NCI-H226 (cell line): ENCODE measurements around the gene PCYT2.

ENCODE experiments used
- DNase-seq: peaks from one replicate; pipeline ENCODE4 v3.0.0-alpha.2; 2015

PCYT2 gene

DNA sequence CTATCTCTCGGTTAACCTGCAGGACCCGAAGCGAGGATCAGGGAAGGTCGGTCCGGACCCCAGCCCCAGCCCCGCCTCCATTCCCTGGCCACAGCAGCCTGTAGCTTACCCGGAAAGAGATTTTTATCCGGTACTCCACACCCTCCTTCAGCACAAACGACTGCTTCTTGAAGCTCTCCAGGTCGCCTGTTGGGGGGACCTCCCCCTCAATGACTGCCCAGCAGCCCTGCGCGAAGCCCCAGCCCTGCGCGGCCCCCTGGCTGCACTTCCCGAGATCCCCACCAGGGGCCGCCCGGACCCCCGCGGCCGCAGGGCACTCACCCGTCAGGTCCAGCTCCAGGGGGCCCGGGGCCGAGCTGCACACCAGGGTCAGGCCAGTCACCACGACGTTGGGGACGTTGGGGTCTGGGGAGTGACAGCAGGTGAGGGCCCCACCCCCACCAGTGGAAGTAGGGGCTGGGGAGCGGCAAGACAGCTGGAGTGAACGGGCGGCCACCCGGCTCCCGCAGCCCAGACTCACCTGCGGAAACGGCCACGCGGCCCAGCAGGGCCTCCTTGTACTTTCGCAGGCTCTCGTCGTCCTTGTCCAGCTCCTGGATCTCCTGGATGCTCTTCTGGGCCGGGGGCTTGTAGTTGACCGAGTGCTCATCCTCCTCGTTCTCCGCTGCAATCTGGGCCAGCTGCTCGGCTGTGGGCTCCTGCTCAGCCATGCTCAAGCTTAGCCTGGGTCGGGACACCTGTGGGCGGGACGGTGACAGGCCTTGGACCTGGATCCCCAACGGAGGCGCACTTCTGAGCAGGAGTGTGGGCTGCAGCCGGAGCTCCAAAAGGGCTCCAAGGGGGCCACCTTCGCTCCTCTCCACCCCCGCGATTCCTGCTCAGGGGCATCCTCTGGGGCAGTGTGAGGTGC lies 41.7 kb downstream of the PCYT2 start:
- DNase-seq, result no peak

DNA sequence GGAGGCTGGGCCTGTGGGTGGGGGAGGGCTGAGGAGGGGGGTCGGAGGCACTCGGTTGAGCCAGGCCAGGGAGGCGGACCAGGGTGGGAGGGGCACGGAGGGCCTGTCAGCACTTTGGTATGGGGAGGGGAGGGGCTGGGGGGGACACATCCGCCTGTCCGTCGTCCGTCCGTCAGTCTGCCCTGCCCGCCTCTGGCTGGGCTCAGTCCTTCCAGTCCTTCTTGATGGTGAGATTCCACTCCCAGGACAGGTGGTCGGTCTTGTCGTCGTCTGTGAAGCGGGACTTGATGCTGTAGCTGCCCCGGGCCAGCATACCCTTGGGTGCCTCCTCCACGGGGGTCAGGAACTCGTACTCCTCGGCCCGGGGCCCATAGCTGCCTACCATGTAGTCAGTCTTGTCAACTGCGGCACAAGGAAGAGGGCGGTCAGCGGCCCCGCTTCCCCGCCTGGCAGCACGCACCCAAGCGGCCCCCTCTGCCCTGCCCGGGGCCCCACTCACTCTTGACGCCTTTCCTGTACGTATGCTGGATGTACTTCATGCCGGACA lies 42.5 kb downstream of the PCYT2 start:
- peak; percentile 88 for DNase-seq

DNA sequence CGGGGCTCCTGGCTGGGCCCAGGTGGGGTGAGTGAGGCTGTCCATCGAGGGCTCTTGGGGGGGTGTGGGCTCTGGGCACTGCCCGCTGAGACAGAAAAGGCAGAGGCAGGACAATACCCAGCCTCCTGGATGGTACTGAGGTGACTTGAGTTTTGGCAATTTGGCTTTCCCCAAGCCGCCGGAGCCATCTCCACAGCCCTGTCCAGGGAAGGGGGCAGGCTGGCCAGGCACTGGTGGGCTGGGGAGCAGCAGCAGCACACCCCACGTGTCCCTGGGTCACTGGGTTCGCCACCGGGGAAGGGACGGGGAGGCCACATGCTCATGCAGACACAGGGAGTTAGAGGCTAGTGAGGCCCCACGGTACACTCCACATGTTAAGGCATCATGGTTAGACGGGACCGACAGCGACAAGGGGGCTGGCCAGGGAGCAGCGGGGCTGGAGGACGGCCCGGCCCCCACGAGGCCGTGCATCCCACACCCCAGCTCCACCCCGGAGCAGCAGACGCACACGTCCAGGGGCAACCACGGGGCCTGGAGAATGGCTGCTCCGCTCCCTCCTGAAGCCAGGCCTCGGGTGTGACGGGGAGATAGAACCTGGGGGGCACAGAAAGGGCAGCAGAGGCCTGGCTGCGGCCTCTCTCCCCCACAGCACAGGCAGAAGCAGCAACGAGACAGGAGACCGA lies 43.1 kb downstream of the PCYT2 start:
- no peak for DNase-seq

DNA sequence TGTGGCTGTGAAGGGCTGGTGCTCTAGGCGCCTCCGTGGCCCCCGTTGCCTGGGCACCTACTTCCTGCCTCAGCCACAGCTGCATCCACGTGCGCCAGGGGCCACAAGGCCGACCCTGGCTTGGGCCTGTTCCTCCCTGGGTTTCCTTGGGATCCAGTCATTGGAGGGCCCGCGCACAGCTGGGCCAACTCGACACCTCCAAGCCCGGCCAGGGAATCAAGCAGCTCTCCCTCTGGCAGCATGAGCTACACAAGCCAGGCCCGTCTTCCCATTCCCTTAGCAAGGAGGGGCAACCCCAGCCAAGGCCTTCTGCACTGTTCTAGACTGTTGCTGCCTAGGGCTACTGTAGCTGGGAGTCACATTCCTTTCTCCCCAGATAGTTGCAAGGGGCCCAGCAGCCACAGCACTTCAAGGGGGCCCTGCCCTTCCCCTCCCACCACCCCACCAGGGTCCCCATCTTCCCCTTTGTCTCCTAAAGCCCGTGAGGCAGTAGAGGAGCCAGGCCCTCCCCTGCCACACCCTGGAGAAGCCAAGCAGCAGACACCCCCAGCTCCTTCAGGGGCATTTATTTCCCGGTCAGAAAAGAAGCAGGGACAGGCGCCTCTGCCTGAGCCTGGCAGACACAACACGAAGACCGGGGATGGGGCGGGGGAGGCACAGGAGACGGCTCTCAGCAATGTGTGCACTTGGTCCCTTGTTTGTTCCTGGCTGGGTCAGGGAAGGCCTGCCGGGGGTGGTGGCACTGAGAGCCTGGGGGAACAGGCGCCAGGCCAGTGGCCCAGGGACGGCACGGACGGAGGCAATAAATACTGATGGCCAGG lies 43.8 kb downstream of the PCYT2 start:
- peak; percentile 46 for DNase-seq

DNA sequence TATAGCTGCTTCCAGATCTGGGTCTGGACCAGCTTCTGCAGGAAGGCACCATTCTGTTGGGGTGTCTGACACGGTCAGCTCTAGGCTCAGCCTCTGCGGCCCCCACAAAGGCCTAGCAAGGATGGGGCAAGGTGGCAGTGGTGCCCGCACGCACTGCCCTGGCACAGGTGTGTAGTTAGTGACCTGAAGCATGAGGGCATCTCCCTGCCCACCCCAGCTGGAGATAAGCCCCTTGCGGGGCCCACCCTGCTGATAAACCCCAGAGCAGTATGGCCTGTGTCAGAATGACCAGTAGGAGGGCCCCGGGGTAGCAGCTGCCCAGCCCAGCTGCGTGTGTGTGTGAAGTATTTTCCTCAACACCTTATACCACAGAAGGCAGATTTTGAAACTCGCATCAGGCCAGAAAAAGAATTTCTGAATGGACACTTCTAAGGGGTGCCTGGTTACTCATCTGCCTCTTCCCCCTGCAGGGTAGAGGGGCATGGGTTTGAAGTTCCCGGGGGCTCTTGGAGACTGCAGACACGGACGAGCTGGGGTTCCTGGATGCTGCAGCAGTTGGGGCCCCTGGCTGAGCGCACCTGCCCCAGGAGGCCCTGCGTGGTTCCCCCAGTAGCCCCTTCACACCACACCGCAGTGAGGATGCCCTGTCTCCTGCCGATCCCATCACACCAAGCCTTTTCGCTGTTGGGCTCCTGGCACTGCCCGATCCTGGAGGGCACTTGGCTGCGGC lies 44.6 kb downstream of the PCYT2 start:
- DNase-seq, result no peak

DNA sequence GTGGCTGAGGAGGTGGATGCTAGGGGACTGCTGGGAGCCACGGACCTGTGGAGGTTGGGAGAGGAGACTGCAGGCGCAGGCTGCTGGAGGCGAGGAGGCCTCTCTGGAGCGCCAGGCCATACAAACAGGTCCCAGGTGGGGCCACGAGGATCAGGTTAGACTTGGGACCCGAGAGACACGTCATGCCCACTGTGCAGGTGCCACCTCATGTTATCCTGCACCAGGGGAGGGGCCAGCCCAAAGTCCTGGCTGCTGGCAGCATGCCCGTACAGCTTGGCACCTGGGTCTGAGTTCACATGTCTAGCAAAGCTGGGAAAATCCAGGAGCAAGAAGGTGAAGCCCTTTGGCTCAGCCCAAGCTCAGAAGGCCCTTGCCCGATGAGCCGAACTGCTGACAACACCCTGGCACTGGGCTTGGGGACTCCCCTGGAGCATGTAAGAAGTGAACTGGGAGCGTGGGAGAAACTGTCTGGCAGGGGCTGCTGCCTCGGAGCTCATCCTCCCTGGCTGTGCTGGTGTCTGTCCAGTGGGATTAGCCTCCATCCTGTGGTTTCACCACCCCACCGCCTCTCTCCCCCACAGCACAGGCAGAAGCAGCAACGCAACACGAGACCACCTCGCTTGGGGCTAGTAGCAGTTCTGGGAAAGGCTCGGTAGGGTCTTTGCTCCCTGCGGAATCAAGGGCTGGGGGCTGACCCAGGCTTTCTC lies 45.3 kb downstream of the PCYT2 start:
- DNase-seq, result no peak

DNA sequence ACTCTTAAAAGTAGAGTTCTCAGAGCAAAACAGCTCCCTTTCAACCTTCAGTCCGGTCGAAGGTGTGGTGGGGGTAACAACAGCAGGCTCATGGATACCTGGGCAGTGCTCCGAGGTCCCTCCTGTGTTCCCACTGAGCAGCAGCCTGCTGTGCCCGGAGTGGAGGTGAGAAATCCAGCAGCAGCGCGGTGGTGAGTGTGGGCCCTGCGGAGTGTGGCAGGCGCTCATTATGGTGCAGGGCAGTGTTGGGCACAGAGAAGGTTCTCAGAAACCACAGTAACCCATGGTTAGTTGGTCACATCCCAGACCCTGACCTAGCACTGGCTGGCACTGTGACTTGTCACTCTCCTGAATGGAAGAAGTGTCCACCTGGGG lies 45.9 kb downstream of the PCYT2 start:
- no peak for DNase-seq

DNA sequence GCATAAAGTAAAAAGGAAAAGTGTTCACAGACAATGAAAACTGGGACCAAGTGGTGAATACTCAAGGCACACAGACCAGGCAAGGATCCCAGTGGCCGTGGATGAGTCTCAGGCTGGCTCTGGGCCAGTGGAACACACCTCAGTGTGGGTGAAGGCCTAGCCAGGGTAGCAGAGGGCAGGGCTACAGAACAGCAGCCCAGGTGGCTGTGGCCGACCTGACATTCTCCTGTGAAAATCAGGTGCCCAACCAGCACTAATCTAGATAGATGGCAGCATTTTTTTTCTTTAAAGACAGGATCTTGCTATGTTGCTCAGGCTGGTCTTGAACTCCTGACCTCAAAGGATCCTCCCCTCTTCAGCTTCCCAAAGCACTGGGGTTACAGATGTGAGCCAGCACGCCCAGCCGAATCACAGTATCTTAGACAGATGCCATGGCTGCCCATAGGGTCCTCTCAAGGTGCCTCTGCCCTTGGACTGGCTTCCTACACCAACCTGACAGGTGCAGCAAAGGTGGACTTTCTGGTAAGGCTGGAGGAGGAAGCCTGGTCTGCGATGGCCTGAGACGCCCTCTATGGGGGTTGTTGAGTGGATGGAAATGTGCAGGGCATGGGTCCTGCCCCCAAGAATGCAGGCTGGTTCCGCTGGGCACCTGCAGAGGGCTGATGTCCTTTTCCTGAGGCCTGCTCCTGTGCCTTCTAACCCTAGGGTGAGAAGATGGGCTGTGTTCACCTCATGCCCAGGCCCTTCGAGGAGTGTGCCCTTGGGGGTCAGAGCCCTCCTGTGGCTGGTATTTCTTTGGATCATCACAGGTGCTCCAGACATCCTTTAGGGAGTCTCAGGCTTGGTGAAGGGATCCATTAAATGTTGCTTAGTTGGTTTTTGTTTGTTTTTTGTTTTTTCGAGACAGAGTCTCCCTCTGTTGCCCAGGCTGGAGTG lies 47.1 kb downstream of the PCYT2 start:
- no peak for DNase-seq

DNA sequence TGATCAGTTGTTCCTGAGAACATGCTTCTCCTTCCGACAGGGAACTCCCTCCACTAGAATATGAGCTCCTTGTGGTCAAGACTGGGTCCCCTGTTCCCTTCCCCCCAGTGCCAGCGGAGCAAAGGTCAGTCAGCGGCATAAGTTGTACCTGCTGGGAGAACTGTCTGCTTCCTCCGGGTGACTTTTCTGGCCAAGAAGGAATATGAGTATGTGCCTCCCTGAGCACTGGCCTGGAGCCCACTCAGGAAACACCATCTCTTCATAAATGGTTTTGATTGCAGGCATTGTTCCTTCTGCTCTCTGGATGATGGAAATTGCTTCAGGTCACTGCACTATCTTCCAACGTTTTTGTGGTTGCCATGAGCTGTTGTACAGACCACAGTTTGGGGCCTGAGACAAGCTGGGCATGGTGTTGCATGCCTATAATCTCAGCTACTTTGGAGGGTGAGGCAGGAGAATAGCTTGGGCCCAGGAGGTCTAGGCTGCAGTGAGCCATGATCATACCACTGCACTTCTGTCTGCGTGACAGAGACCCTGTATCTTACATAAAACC lies 48.0 kb downstream of the PCYT2 start:
- DNase-seq, result no peak

DNA sequence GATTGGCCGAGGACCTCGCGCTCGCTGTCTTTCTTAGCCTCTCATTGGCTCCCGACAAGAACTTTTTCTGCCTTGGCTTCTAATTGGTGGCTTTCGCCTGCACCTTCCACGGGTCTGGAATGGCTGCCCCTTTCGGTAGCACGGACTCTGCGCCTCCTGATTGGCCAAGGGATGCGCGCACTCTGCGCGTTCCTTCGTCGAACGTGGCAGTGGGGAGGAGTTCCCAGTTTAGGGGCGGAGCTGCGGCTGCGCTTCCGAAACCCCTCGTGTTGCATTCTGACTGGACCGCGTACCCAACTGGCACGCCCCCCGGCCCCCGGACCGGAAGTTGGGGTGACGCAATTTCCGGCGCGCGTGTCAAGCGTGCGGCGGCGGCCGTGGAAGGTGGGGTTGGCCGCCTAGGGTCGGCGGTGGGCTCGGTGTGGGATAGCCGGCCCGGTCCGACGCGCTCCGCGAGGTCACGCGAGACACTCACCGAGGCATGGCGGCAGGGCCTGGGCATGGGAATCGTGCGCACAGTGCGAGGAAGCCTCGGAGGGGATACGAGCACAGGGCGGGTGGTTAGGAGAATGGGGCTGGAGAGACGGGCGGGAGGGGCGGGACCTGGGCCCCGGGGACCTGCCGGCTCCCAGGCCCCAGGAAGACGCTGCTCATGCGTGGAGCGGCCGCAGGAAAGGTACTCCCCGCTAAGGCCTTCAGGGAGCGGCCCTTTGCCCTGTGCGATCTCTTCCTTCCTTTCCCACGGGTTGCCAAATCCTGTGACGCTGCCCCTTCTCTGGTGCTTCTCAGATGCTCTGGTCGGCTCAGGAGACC lies 50.2 kb downstream of the PCYT2 start:
- DNase-seq, result peak; percentile 100

DNA sequence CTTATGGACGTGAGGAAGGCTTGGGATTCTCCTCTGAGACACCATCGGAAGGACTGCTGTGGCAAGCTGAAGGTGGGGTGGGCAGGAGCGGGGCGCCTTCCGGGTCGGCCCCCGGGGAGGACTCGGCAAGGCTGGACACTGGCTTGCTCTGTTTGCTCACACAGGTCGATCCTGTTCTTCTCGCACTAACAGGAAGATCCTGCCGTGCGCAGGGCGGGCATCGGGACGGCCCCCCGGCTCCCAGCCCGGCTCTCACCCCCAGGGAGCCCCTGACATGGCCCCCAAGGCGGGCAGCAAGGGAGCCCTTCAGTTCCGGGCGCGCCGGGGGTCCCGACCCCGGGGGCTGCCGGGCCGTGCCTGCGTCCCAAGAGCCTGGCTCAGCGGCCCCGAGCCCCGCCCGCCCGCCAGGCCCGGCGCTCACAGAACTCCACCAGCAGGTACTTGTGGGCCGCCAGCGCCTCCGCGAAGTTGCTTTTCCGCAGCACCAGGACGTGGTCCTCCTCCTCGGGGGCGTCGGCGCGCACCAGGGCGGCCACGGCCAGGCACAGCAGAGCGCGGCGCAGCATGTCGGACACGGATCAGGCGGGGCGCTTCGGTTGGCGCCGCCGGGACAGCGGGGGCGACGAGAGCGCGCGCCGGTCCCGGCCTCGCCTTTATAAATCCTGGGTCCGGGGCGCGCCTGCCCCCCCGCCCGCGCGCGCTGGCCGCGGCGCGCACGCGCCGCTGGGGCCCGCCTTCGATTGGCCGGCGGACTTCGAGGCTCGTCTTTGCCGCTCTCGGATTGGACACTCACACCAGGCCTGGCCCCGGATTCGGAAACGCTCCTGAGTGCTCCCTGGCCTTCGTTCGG lies 51.1 kb downstream of the PCYT2 start, which contains the start of gene P4HB:
Gene P4HB, minus strand, starts transcription at position 630 of the 850 bp plus-strand sequence. Its CDS starts 64 bp downstream, at position 566.
- DNase-seq, result no peak

DNA sequence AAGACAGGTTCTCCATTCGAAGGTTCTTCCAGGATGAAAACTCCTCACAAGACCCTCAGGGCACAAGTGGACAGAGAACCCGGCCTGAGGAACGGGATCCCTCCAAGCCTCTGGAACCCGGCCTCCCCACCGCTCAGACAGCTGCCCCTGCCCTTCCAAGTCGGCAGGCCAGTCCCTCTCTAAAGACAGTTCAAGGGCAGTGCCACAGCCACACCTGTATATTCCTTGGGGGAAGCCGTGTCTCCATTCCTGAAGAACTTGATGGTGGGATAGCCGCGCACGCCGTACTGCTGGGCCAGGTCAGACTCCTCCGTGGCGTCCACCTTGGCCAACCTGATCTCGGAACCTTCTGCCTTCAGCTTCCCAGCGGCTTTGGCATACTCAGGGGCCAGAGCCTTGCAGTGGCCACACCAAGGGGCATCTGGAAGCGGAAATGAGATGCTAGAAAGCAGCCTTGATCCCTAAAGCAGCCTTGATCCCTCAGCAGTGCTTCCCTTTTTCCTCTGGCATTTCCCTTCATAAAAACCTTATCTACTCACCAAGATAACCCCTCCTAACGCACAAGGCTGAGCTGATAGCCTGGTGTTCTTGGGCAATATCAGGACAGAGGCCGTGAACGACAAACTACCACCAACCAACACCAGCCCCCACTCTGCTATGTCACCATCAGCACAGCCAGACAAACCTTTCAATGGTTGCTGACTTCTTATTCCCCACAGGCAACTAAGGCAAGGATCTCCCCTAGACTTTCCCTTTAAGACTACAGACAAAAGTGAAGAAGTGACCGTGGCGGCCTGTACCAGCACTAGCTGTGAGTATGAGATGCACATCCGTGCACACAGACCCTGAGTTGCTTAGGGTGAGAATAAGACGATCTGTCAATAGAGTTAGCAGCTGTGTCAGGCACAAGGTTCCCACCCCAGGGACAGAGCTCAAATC lies 52.0 kb downstream of the PCYT2 start:
- no peak for DNase-seq

DNA sequence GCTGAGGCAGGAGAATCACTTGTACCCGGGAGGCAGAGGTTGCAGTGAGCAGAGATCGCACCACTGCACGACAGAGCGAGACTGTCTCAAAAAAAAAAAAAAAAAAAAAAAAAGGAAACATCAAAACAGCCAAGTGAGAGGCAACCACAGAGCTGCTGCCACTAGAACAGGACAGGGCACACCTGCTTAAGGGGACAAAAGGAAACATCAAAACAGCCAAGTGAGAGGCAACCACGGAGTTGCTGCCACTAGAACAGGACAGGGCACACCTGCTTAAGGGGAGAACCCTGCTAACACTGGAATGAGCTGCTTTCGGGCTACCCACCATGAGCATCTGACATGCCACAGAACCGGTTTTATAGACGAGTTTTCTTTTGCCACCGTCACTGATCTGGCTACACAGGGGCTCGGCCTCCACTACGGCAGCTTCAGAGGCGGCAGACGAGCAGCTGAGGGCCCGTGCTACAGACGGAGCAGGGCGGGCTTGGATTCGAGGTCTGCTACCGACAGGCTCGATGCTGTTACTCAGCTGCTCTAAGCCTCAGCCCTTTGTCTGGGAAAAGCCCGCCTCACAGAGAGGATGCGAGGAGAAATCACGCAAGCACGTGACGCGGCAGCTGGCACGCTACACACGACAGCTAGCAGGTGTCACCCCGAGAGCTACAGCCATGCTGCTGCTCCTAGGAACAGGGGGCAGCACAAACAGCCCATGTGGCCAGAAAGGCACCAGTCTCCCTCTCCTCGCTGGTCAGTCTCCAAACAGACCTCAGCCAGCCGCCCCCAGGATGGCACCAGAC lies 52.8 kb downstream of the PCYT2 start:
- no peak for DNase-seq

DNA sequence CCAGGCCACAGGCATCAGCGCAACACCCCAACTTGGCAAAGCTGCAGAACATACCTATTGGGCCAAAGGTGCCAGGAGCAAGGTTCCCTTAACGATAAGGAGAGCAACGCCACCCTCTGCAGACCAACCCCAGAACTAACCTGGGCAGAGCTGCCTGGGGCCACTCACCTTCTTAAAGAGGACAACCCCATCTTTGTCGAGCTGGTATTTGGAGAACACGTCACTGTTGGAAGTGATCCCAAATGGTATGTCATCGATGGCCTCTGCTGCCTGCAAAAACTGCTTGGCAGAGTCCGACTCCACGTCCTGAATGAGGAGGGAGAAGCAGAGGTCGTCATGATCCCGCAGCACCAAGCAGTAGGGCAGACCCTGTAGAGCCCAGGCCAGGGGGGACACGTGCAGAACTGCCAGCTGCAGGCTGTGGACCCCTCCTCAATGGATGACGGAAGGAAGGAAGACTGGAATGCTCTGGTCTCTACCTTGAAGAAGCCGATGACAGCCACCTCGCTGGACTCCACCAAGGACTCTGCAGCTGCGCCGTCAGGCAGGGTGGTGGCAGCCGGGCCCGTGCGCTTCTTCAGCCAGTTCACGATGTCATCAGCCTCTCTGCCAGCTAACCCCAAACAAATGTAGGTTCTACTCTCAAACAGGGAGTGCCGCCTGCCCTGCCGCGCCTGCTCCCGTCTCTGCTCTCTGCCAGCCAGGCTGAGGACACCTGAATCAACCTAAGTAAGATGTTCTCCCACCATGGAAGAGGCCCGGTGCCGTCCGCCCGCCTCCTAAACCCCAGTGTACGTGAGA lies 56.0 kb downstream of the PCYT2 start:
- DNase-seq, result no peak

DNA sequence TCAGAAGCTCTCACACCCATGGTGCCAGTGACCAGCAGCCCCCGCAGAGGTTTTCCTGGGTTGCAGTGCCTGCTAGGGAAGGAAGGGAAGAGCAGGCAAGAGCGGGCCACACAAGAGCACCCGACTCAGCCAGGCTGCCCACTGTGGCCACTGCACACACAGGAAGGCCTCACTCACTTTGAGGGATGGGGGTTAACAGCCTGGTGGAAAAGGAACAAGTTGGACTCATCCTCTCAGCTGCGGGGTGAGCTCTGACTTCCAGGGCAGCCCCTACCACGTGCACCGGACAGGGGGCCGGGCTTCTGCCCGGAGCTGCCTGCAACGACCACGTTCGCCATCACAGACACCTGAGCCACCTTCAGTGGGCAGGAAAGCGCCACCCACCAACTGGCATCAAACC lies 59.0 kb downstream of the PCYT2 start:
- DNase-seq, result no peak
